ENCODE results near the gene CACNA2D1.

CACNA2D1 gene

DNA sequence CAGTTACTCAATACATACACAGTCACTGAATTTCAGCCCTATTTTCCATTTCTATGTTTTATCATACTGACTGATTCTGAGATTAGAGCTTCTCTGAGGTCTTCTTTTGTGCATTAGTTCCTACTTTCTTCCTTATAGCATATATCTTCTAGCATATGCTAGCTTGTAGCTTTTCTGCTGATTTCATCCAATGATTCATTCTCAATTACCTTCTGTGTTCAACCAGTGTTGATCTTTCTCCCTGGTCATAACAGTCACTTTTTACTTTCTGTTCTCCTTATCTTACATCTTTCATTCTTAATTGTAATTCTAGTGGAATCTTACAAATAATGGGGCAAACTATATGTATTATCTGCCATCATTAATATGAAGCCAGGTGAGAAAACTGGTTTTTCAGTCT is 514.2 kb downstream of the CACNA2D1 start:
- DNase-seq = no peak

DNA sequence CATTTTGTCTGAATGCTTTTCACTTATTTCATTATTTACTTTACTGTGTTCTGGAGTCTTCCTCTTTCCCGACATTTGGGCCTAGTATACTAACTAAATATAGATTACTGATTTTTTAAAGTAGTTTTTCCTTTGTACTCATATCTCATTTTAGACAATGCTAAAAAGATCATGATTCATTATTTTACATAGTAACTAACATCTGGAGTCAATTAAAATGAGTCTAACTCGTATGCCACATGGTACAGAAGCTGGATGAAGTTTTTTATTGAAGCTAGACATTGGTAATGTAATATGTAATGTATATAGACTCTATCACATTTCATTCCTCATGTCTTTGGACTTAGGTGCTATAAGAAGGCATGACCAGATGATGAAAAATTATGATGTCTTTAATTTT is 517.4 kb downstream of the CACNA2D1 start:
- DNase-seq = no peak

DNA sequence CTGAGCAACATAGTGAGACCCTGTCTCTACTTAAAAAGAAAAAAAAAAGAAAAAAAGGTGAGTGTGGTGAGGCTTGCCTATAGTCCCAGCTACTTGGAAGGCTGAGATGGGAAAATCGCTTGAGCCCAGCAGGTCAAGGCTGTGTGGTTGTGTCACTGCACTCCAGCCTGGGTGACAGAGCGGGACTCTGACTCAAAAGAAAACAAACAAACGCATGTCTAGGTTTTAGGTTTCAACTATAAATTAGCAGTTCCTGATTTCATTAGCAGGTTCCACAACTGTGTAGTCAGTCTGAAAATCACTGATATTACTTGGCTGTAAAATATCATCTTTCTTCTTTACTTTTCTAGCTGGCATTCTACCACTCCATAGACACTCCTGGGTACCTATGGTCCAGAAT is 518.0 kb downstream of the CACNA2D1 start:
- DNase-seq = no peak

DNA sequence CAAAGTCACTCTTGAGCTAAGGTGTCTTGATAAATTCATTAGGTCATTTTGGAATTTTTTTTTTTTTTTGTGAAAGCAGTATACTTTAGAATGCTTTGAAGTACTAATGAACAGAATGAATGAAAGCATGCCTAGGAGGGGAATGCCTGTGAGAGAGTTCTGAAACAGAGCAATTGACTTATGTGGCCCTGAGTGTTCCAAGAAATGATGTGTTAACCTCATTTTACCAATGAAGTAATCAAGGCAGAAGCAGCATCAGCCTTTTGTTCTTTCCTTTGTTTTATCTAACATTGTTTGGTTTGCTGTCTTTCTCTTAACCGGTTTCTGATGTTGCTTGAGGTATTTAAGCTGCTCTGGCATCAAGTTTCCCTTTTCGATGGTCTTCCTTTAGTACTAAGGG is 519.1 kb downstream of the CACNA2D1 start:
- DNase-seq = no peak

DNA sequence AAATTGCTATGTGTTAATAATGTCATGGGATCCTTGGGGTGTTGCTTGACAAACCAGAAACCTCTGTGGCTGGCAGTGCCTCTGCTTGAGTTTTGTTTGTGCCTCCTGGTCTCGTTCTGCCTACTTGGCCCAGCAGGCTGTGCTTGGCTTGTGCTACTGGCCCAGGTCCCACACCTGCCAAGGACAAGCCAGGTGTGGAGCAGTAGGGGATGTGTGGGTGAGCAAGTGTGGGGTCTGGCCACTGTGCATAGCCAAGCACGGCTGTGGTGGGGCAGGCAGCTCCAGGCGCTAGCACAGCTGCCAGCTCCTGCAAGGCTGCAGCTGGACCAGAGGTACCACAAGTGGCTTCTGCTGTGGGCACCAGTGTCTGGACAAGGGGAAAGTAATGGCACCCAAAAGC is 524.1 kb downstream of the CACNA2D1 start:
- DNase-seq = no peak

DNA sequence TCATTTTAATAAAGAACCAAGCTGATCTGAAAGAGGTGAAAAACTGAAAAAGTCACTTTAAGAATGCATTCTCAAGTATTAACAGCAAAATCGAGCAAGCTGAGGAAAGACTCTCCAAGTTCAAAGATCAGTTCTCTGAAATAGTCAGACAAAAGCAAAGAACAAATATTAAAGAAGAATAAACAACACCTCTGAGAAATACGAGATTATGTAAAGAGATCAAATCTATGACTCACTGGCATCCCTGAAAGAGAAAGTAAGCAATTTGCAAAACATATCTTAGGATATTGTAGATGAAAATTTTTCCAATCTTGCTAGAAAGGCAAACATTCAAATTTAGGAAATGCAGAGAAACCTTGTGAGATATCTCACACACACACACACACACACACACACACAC is 535.4 kb downstream of the CACNA2D1 start:
- no peak for DNase-seq

DNA sequence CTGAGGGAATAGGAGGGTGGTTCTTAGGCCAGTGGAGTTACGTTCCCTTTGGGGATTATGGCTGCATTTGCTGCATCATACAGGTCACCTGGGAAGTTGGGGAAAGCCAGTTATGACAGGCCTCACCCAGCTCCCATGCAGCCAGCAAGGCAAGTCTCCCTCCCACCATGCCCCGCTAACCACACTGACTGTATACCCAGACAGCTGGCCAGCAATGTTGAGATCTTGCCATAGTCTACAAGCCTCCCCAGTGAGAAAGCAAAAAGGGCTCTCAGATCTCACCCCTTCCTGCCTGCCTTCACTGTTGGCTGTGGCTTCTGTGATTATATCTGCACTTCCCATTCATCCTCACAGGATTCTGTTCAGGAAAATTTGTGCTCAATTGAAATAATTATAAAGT is 540.5 kb downstream of the CACNA2D1 start:
- no peak for DNase-seq

DNA sequence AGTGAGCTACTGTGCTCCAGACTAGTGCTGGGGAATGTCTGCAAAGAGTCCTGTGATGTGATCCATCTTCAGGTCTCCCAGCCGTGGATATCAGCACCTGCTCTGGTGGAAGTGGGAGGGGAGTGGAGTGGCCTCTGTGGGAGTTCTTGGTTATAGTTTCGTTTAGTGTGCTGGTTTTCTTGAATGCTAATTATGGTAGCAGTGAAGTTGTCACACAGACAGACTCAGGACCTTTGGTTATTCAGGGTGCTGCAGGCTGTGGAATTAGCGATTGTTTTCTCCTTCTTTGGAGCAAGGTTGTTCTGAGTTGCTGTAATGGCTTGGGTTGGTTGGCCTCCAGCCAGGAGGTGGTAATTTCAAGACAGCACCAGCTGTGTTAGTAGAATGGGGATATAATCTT is 541.0 kb downstream of the CACNA2D1 start:
- no peak for DNase-seq

All from NCI-H2029 treated with DMSO at 0.1 percent for 48 hours (cell line).